Adipose tissue (tissue), 3 donors: ENCODE results near the gene MPPED2. TPM values are rescaled to one million over a fixed set of nuclear protein-coding genes. Genes with fewer than 3 reads are reported as not detected.

Experiments used
- H3K27ac ChIP-seq: one replicate; pipeline ENCODE4 v1.5.1; 2013; ENCODE audit warnings: low read depth, low read length
- WGBS, 3 donors: extraction: QIAGEN DNeasy Blood & Tissue Kit; methylation state at CpG; one replicate each; pipeline ENCODE4 v1.1.7; 2013; 5-methylcytosine and 5-hydroxymethylcytosine counted together
- polyA plus RNA-seq, 3 donors: library from polyadenylated mRNA; stranded (reverse); fragments of 200-250 nt; gene quantifications; one replicate each; pipeline ENCODE4 v1.2.3, GENCODE V29; 2013
- donor health status: healthy with polysubstance abuse.
- donor health status: Bipolar disorder and iron deficiency.
- donor health status: healthy.

The MPPED2 gene
- polyA plus RNA-seq, 3 donors: 0.51 to 1.9 (median 0.86) TPM

DNA sequence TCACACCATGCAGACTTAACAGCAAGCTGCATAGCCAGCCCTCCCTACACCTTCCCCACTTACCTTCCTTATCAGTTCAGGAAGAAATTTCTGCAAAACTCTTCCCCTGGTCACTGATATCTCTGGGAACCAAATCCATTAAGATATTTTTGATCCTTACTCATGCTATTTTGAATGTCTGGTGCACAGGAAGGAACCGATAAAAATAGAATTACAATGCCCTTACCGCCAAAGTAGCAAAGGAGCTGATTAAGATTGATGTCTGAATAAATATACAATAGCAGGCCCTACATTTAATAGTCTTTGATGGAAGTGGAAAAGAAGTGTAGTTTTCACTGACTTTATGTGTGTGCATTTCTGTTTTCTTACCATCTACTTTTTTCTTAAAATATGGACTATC lies 117.3 kb downstream of the MPPED2 start:
- 14 to 23% (median 23%) methylated on average over 2 of the region's 2 CpGs for WGBS, 3 donors
- H3K27ac ChIP-seq: no peak overlapping the region

- no peak overlapping the region for H3K27ac ChIP-seq
Measured at GRCh38 chr11:30467176-30467575, 119.0 kb downstream of the MPPED2 start.

GRCh38 chr11:30465623-30466022 lies 120.5 kb downstream of the MPPED2 start:
- 41 to 88% (median 67%) methylated on average over 1 of the region's 1 CpG for WGBS, 3 donors
- no peak overlapping the region for H3K27ac ChIP-seq

GRCh38 chr11:30465192-30465591 lies 121.0 kb downstream of the MPPED2 start:
- no peak overlapping the region for H3K27ac ChIP-seq
- WGBS, 3 donors: 84 to 92% (median 85%) methylated on average over 2 of the region's 2 CpGs

GRCh38 chr11:30463266-30463665 lies 122.9 kb downstream of the MPPED2 start:
- WGBS, 3 donors: 67 to 94% (median 84%) methylated on average over 2 of the region's 2 CpGs
- H3K27ac ChIP-seq: no peak overlapping the region

GRCh38 chr11:30462421-30462820 lies 123.7 kb downstream of the MPPED2 start:
- 54 to 66% (median 57%) methylated on average over 3 of the region's 3 CpGs for WGBS, 3 donors
- H3K27ac ChIP-seq: no peak overlapping the region

GRCh38 chr11:30459821-30460220 lies 126.3 kb downstream of the MPPED2 start:
- no peak overlapping the region for H3K27ac ChIP-seq
- WGBS, 3 donors: 55 to 76% (median 64%) methylated on average over 3 of the region's 3 CpGs

- 82 to 90% (median 88%) methylated on average over 3 of the region's 3 CpGs for WGBS, 3 donors
- H3K27ac ChIP-seq: no peak overlapping the region
Measured at GRCh38 chr11:30459306-30459705, 126.8 kb downstream of the MPPED2 start.

DNA sequence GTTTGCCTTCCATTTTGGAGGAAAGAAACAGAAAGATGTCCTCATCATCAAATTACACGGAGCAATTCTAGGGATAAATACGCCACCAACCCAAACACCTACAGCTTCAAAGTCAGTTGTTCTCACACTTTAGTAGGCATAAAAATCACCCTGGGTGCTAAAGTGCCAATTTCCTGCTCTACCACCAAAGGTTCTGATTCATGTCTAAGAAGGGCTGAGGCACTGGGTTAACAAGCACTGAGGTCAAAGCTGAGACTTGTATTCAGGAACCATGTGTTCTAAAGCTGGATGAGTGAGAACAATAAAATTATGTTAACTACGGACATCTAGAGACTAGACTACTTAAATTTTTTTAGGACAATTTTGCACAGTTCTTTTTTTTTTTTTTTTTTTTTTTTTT lies 127.6 kb downstream of the MPPED2 start:
- WGBS, 3 donors: 90 to 92% (median 91%) methylated on average over 3 of the region's 3 CpGs

GRCh38 chr11:30457087-30457486 lies 129.1 kb downstream of the MPPED2 start:
- 60 to 86% (median 75%) methylated on average over 3 of the region's 3 CpGs for WGBS, 3 donors
- H3K27ac ChIP-seq: no peak overlapping the region

More for the DNA sequence above, 127.6 kb downstream of the MPPED2 start:
- H3K27ac ChIP-seq: no peak overlapping the region

GRCh38 chr11:30455025-30455424 lies 131.1 kb downstream of the MPPED2 start:
- WGBS, 3 donors: 72 to 93% (median 90%) methylated on average over 2 of the region's 2 CpGs
- H3K27ac ChIP-seq: no peak overlapping the region

DNA sequence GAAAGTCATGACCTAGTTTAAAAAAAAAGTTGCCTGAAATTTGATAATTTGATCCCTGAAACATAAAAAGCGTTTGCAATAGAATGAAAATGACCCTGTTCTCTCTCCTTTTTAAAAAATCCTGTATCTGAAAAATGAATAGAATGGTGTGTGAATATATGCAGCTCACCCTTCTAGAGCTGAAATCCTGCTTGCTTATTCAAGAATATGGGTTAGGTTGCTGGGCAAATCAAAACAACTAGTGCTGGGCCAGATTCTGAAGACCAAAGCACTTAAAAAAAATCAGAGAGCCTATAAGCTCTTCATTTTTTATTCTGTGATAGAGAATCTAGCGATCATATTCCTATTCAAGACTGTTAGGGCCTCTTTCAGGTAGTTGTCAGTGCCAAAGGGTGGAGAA lies 131.6 kb downstream of the MPPED2 start:
- WGBS, 3 donors: 68 to 81% (median 76%) methylated on average over 2 of the region's 2 CpGs
- no peak overlapping the region for H3K27ac ChIP-seq

DNA sequence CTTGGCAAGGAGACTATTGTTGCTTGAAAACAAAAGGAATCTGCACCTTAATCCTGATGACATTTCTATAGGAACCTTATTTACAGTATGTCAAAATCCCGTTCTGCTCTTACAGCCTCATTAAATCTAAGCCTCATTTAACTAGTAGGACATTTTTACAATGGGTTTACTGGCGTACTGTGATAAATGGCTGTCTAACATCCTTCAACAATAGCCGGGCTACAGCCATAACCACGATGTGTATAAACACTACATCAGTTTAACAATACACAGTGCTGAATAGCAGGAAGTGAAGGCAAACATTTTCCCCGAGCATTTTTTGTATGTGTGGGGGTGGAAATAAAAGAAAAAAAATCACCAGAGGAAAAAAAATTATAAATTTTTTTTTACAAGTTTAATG lies 132.0 kb downstream of the MPPED2 start:
- 40 to 54% (median 43%) methylated on average over 5 of the region's 5 CpGs for WGBS, 3 donors
- no peak overlapping the region for H3K27ac ChIP-seq

DNA sequence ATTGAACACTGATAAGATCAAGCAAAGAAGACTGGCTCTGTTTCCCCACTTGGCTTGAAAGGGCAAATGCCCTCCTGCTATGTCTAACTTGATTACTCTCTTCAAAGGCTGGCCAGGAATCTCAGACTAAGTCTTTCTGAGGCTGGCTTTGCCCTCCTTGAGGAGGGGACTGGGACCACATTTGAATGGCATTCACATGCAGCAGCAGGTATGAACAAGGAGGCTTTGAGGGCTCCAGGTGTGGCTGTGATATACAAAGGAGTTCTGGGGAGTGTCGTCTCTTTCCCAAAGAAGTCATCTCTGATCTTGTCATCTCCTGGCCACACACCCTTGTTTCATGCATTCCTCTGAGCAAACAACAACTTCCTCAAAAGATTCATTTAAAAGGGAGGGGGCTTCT lies 132.4 kb downstream of the MPPED2 start:
- WGBS, 3 donors: 74 to 100% (median 79%) methylated on average over 1 of the region's 1 CpG
- no peak overlapping the region for H3K27ac ChIP-seq

DNA sequence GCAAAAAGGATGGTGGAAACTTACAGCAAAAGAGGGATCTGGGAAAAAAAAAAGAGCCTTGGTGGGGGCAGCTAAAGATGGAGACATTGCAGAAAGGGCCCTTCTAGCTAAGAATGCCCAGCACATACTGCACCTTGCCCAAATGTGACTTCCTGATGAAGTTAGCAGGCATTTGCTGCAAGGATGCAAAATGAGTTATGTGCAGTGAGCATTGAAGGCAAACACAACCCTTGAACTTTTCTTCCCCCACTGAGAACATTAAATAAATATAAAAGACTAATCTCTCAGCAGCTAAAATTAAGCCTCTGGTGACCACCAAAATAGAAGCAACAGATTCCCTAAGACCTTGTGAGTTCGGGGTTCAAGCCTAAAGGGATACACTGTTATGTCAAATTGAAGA lies 133.3 kb downstream of the MPPED2 start:
- WGBS, 3 donors: 83 to 88% (median 83%) methylated on average over 1 of the region's 1 CpG

DNA sequence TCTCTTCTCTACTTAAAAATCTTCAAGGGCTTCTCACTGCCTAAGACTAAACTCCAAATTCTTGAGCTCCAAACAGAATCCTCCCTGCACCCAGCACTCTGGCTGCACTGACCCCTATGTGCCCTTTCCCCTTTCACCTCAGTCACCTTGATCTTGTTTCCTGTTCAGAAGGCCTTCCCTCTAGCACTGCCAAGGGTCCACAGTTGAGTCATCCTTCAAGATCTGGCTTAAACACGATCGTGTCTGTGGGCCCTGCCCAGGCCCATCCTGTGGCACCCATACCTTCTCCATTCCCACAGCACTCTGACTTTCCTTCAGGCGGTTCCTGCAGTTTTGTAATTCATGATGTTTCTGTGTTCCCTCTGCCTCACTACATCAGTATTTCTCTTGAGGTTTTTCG lies 134.0 kb downstream of the MPPED2 start:
- 54 to 67% (median 62%) methylated on average over 4 of the region's 4 CpGs for WGBS, 3 donors
- no peak overlapping the region for H3K27ac ChIP-seq

More for the DNA sequence above, 133.3 kb downstream of the MPPED2 start:
- H3K27ac ChIP-seq: no peak overlapping the region

GRCh38 chr11:30451626-30452025 lies 134.5 kb downstream of the MPPED2 start:
- no peak overlapping the region for H3K27ac ChIP-seq
- WGBS, 3 donors: 30 to 73% (median 70%) methylated on average over 5 of the region's 5 CpGs

- H3K27ac ChIP-seq: no peak overlapping the region
- 41 to 71% (median 68%) methylated on average over 1 of the region's 1 CpG for WGBS, 3 donors
Measured at GRCh38 chr11:30451167-30451566, 135.0 kb downstream of the MPPED2 start.

GRCh38 chr11:30447058-30447640 lies 139.0 kb downstream of the MPPED2 start:
- WGBS, 3 donors: 45 to 86% (median 85%) methylated on average over 9 of the region's 9 CpGs
- no peak overlapping the region for H3K27ac ChIP-seq

GRCh38 chr11:30446520-30446919 lies 139.6 kb downstream of the MPPED2 start:
- WGBS, 3 donors: 42 to 72% (median 70%) methylated on average over 7 of the region's 7 CpGs
- no peak overlapping the region for H3K27ac ChIP-seq

DNA sequence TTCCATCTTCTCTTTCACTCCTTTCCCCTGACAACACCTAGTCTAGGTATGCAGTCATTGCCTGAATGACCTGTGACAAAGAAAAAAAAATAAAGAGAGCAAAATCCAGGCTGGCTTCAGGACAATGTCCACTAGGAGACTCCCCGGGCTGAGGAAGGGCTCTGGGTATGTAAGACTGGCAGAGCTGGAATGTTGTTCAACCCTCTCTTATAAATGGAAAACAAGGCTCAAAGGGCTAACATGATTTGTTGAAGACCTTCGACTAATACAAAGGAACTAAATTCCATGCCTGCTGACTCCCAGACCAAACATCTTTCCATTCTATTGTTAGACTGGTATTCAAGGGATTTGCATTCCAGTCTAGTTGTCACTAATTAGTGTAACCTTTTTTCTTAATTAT lies 141.1 kb downstream of the MPPED2 start:
- H3K27ac ChIP-seq: no peak overlapping the region
- WGBS, 3 donors: 20 to 73% (median 72%) methylated on average over 2 of the region's 2 CpGs
